ENCODE measurements around the gene GPC3. TPM values are rescaled to one million over a fixed set of nuclear protein-coding genes. Genes with fewer than 3 reads are reported as not detected.

GPC3 gene
- total RNA-seq, 4 donors from 2014 or later = 1.2 to 13.3 (median 8.0) TPM

GRCh38 chrX:133857640-133858269 lies 127.6 kb downstream of the GPC3 start:
- H3K9me3 ChIP-seq = no peaks in the 10 kb centered on the region
- peaks cover 0 to 6% (median 0%) of the 10 kb centered on the region in 4 donors for H3K27me3 ChIP-seq
- DNase-seq (ENCODE audit: extremely low spot score) = no peak
- no peak overlapping the region for H3K27ac ChIP-seq (replicated peaks in 1 of 4)
- no peaks in the 10 kb centered on the region for H3K4me1 ChIP-seq
- 74% methylated on average over 1 of the region's 1 CpG for WGBS
- H3K4me3 ChIP-seq = no peak overlapping the region
- no peaks in the 10 kb centered on the region for H3K36me3 ChIP-seq
- intact Hi-C loops (cut with DNase I) = no loop called here
- TF ChIP-seq POLR2A (IDR thresholded peaks at IDR 0.05; ENCODE audit: low read depth) (no peak), EP300 (IDR thresholded peaks at IDR 0.05) (no peak), CTCF (IDR thresholded peaks at IDR 0.05) (no peak), POLR2AphosphoS5 (IDR thresholded peaks at IDR 0.05) (no peak)

- H3K9me3 ChIP-seq = no peaks in the 10 kb centered on the region
- 49% methylated on average over 3 of the region's 3 CpGs for WGBS
- no peaks in the 10 kb centered on the region for H3K36me3 ChIP-seq
- no peaks in the 10 kb centered on the region for H3K4me1 ChIP-seq
- H3K27ac ChIP-seq (replicated peaks in 1 of 4) = no peak overlapping the region
- H3K27me3 ChIP-seq = peaks cover 0 to 6% (median 0%) of the 10 kb centered on the region in 4 donors
- no peak for DNase-seq (ENCODE audit: extremely low spot score)
- no peak overlapping the region for H3K4me3 ChIP-seq
- TF ChIP-seq POLR2AphosphoS5 (IDR thresholded peaks at IDR 0.05) (no peak), EP300 (IDR thresholded peaks at IDR 0.05) (no peak)
- intact Hi-C loops (cut with DNase I) = no loop called here
These were observed 128.6 kb downstream of the GPC3 start for GRCh38 chrX:133856819-133857218.

GRCh38 chrX:133854290-133854689 lies 131.1 kb downstream of the GPC3 start:
- intact Hi-C loops (cut with DNase I) = no loop called here
- Histone ChIP-seq H3K9me3 (no peaks in the 10 kb centered on the region), H3K4me3 (no peak overlapping the region), H3K4me1 (no peaks in the 10 kb centered on the region), H3K36me3 (no peaks in the 10 kb centered on the region), H3K27ac (replicated peaks in 1 of 4) (no peak overlapping the region), H3K27me3 (peaks cover 0 to 6% (median 0%) of the 10 kb centered on the region in 4 donors)
- no peak for TF ChIP-seq EP300 (IDR thresholded peaks at IDR 0.05)
- no peak for TF ChIP-seq POLR2A (IDR thresholded peaks at IDR 0.05; ENCODE audit: low read depth)
- no peak for TF ChIP-seq CTCF (IDR thresholded peaks at IDR 0.05)
- TF ChIP-seq POLR2AphosphoS5 (IDR thresholded peaks at IDR 0.05) = no peak
- WGBS = 63% methylated on average over 2 of the region's 2 CpGs
- no peak for DNase-seq (ENCODE audit: extremely low spot score)

- TF ChIP-seq POLR2A (IDR thresholded peaks at IDR 0.05; ENCODE audit: low read depth) (no peak), EP300 (IDR thresholded peaks at IDR 0.05) (no peak)
- Histone ChIP-seq H3K27me3 (peaks cover 0 to 6% (median 0%) of the 10 kb centered on the region in 4 donors), H3K36me3 (no peaks in the 10 kb centered on the region), H3K9me3 (no peaks in the 10 kb centered on the region), H3K4me1 (no peaks in the 10 kb centered on the region), H3K27ac (replicated peaks in 1 of 4) (no peak overlapping the region), H3K4me3 (no peak overlapping the region)
- 40% methylated on average over 2 of the region's 2 CpGs for WGBS
- DNase-seq (ENCODE audit: extremely low spot score) = no peak
- intact Hi-C loops (cut with DNase I) = no loop called here
These were observed 132.5 kb downstream of the GPC3 start for GRCh38 chrX:133852837-133853356.

GRCh38 chrX:133852401-133852800 lies 133.0 kb downstream of the GPC3 start:
- DNase-seq (ENCODE audit: extremely low spot score) = no peak
- Histone ChIP-seq H3K27me3 (peaks cover 0 to 6% (median 0%) of the 10 kb centered on the region in 4 donors), H3K36me3 (no peaks in the 10 kb centered on the region), H3K4me3 (no peak overlapping the region), H3K4me1 (no peaks in the 10 kb centered on the region), H3K27ac (replicated peaks in 1 of 4) (no peak overlapping the region), H3K9me3 (no peaks in the 10 kb centered on the region)
- TF ChIP-seq EP300 (IDR thresholded peaks at IDR 0.05) (no peak), CTCF (IDR thresholded peaks at IDR 0.05) (no peak), POLR2AphosphoS5 (IDR thresholded peaks at IDR 0.05) (no peak), POLR2A (IDR thresholded peaks at IDR 0.05; ENCODE audit: low read depth) (no peak)
- intact Hi-C loops (cut with DNase I) = no loop called here
- 41% methylated on average over 3 of the region's 3 CpGs for WGBS

All from esophagus muscularis mucosa (tissue), 4 donors.